ENCODE measurements around the gene IMPDH1. TPM values are rescaled to one million over a fixed set of nuclear protein-coding genes. Genes with fewer than 3 reads are reported as not detected.

Gene IMPDH1
- total and polyA plus RNA-seq, 11 donors: 12.3 to 65.3 (median 23.6) TPM

DNA sequence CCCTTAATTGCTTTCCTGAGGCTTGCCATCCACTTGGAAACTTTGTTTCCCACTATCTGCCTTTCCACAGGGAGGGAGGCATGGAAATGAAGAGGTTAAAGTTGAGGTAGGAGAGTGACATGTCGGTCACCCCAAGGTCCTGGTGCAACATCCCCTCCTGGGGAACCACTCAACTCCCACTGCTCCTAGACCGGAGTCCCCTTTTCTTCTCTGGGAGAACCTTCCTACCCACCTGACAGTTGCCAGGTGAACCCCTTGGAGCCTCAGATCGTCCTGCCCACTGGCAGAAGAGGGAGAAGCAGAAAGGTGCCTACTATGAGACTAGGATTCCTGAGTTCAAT, 21.7 kb downstream of the IMPDH1 start:
- ATAC-seq (no peak), DNase-seq (no peak)
- Histone ChIP-seq H3K36me3 (peaks cover 0 to 21% (median 0%) of the 10 kb centered on the region in 9 donors), H3K27ac (no peak overlapping the region), H3K4me1 (peaks cover 0 to 13% (median 5%) of the 10 kb centered on the region in 12 donors), H3K4me3 (no peak overlapping the region), H3K9me3 (no peaks in the 10 kb centered on the region), H3K27me3 (peaks cover 0 to 3% (median 0%) of the 10 kb centered on the region in 9 donors)
- intact Hi-C loops (cut with DNase I): no loop called here
- 35 to 37% (median 36%) methylated on average over 3 of the region's 3 CpGs for WGBS, 4 donors
- TF ChIP-seq POLR2A (IDR thresholded peaks at IDR 0.05): no peak
- TF ChIP-seq, protein P1, sequence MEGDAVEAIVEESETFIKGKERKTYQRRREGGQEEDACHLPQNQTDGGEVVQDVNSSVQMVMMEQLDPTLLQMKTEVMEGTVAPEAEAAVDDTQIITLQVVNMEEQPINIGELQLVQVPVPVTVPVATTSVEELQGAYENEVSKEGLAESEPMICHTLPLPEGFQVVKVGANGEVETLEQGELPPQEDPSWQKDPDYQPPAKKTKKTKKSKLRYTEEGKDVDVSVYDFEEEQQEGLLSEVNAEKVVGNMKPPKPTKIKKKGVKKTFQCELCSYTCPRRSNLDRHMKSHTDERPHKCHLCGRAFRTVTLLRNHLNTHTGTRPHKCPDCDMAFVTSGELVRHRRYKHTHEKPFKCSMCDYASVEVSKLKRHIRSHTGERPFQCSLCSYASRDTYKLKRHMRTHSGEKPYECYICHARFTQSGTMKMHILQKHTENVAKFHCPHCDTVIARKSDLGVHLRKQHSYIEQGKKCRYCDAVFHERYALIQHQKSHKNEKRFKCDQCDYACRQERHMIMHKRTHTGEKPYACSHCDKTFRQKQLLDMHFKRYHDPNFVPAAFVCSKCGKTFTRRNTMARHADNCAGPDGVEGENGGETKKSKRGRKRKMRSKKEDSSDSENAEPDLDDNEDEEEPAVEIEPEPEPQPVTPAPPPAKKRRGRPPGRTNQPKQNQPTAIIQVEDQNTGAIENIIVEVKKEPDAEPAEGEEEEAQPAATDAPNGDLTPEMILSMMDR (IDR thresholded peaks at IDR 0.05): no peak

DNA sequence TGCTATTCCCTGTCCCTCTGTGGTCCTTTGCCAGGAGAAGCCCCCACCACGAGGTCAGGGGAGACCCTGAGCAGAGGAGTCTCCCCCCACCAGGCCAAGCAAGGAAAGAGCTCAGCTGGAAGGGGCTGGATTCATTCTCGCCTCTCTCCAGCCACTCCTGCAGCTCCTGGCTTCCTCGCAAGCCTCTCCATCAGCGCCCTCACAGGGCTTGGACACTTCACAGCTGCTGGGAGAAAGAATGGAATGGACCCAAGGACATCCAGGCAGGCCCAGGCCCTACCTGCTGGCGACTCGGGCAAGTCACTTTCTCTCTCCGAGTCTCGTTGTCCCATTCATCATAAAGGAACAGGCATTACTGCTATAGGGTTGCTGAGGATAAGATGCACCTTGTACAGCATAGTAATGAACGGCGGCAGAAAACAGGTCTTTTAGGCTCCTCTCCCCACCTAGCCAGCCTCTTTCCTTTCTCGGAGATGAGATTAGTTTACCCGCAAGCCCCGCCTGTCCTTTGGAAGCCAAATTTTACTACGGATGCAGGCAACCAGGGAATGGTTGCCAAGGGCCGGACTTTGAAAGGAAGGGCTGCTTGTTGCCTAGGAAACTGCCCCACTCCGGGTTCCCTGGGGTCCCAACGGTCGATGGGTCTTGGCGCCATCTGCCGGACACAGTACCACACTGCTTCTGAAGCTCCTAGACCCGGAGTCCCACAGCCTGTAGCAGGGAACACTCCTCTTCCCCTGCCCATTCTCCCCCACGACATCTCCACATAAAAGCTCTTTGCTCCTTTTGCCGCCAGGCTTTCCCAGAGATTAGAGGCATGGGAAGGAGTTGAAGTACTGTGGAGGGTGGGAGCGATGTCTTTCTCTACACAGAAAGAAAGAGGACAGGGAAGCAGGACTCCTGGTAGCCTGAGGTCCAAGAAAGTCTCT, 22.3 kb downstream of the IMPDH1 start:
- ATAC-seq (peak; percentile 60 to 90 (median 85)), DNase-seq (peak; percentile 78 to 86 (median 82))
- Histone ChIP-seq H3K4me1 (peaks cover 0 to 13% (median 5%) of the 10 kb centered on the region in 12 donors), H3K27ac (no peak overlapping the region), H3K9me3 (no peaks in the 10 kb centered on the region), H3K36me3 (peaks cover 0 to 15% (median 0%) of the 10 kb centered on the region in 9 donors), H3K4me3 (peak overlapping the region in 3 of 12 donors; percentile 14 to 24 (median 19)), H3K27me3 (peaks cover 0 to 3% (median 0%) of the 10 kb centered on the region in 9 donors)
- 21 to 27% (median 24%) methylated on average over 24 of the region's 24 CpGs for WGBS, 4 donors
- intact Hi-C loops (cut with DNase I): loop anchor here (1.0 to 2.0 kb wide), 3 partner anchors 37 to 40 kb away; no protein-coding TSS in a partner anchor
- TF ChIP-seq POLR2A (IDR thresholded peaks at IDR 0.05): no peak
- TF ChIP-seq, protein P1 (IDR thresholded peaks at IDR 0.05): peak; percentile 79 to 91 (median 86)

DNA sequence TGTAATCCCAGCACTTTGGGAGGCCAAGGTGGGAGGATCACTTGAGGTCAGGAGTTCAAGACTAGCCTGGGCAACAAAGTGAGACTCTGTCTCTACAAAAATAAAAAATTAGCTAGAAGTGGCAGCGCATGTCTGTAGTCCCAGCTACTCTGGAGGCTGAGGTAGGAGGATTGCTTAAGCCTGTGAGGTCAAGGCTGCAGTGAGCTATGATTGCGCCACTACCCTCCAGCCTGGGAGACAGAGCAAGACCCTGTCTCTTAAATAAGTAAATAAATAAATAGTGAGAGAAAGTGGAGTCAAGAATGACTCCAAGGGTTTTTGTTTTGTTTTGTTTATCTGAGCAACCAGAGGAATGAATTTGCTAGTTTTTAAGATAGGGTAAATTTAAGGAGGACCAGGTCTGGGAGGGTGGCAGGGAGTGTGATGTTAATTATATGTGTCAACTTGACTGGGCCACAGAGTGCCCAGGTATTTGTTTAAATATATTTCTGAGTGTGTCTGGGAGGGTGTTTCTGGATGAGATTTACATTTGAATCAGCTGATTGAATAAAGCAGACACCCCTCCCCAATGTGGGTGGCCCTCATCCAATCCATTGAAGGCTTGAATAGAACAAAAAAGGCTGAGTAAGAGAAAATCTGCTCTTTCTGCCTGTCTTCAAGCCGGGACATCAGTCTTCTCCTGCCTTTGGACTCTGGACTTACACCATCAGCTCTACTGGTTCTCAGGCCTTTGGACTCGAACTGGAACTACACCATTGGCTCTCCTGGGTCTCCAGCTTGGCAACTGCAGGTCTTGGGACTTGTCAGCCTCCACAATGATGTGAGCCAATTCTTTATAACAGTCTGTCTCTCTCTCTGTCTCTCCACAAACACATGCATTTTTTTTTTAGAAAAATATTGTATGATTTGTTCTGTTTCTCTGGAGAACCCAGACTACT, 23.5 kb downstream of the IMPDH1 start:
- DNase-seq (no peak), ATAC-seq (no peak)
- TF ChIP-seq POLR2A (IDR thresholded peaks at IDR 0.05): no peak
- TF ChIP-seq, protein P1 (IDR thresholded peaks at IDR 0.05): no peak
- H3K36me3 ChIP-seq: peaks cover 0 to 3% (median 0%) of the 10 kb centered on the region in 9 donors
- intact Hi-C loops (cut with DNase I): loop anchor here in 7 of 10 donors (2.0 kb wide), 2 partner anchors 35 to 37 kb away; no protein-coding TSS in a partner anchor
- no peak overlapping the region for H3K27ac ChIP-seq
- H3K27me3 ChIP-seq: peaks cover 0 to 3% (median 0%) of the 10 kb centered on the region in 9 donors
- WGBS, 4 donors: 86 to 94% (median 90%) methylated on average over 4 of the region's 4 CpGs
- H3K9me3 ChIP-seq: no peaks in the 10 kb centered on the region
- H3K4me1 ChIP-seq: peaks cover 0 to 15% (median 5%) of the 10 kb centered on the region in 12 donors
- H3K4me3 ChIP-seq: no peak overlapping the region
